ENCODE data around the gene FHIT. TPM values are rescaled to one million over a fixed set of nuclear protein-coding genes. Genes with fewer than 3 reads are reported as not detected.

FHIT gene
- total RNA-seq, 4 donors from 2014 or later = 8.8 to 35.6 (median 12.6) TPM

DNA sequence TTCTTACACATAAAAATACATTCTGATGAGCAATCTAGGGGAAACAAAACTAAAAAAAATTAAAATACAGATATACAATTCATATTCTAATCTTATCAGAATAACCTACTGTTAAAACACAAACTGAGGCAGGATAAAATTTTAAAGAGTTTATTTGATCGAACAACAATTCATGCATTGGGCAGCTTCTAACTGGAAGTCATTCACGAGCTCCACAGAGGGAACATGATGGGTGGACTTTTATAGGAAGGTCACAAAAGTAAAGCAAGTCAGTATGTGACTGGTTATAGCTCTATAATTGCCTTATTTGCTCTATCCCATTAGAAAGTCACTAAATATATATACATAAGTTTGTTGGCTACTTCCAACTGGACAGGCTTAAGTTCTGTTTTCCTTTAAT, 1144.0 kb downstream of the FHIT start:
- H3K9me3 ChIP-seq = no peaks in the 10 kb centered on the region
- H3K4me1 ChIP-seq = no peaks in the 10 kb centered on the region
- H3K4me3 ChIP-seq = no peak overlapping the region
- no peaks in the 10 kb centered on the region for H3K27me3 ChIP-seq
- H3K27ac ChIP-seq = no peak overlapping the region
- DNase-seq (ENCODE audit: low spot score in 2 of 2) = no peak
- 97% methylated on average over 2 of the region's 2 CpGs for whole genome bisulfite sequencing
- H3K36me3 ChIP-seq = no peaks in the 10 kb centered on the region
- TF ChIP-seq POLR2A (IDR thresholded peaks at IDR 0.05) (no peak), EP300 (IDR thresholded peaks at IDR 0.05) (no peak), POLR2AphosphoS5 (IDR thresholded peaks at IDR 0.05) (no peak)
- TF ChIP-seq, protein P1, sequence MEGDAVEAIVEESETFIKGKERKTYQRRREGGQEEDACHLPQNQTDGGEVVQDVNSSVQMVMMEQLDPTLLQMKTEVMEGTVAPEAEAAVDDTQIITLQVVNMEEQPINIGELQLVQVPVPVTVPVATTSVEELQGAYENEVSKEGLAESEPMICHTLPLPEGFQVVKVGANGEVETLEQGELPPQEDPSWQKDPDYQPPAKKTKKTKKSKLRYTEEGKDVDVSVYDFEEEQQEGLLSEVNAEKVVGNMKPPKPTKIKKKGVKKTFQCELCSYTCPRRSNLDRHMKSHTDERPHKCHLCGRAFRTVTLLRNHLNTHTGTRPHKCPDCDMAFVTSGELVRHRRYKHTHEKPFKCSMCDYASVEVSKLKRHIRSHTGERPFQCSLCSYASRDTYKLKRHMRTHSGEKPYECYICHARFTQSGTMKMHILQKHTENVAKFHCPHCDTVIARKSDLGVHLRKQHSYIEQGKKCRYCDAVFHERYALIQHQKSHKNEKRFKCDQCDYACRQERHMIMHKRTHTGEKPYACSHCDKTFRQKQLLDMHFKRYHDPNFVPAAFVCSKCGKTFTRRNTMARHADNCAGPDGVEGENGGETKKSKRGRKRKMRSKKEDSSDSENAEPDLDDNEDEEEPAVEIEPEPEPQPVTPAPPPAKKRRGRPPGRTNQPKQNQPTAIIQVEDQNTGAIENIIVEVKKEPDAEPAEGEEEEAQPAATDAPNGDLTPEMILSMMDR (IDR thresholded peaks at IDR 0.05) = no peak

DNA sequence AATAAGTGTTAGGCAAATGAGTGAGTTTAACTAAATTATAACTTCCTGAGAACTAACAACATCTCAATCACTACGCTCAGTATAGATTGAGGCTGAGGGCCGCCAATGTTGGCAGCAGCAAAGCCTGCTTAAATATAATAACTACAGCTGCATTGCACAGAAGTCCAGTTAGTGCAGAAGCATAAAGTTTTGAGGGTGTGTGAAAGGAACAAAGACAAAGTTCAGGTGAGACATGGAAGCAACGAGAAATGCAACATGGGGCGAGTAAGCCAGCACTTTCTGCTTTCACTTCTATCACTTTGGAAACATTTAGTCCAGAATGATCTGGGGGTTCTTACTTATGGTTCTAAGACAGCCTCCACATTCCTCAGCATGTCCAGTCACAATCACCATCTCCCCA, 1149.1 kb downstream of the FHIT start:
- no peaks in the 10 kb centered on the region for H3K9me3 ChIP-seq
- DNase-seq (ENCODE audit: low spot score in 2 of 2) = no peak
- H3K4me3 ChIP-seq = no peak overlapping the region
- H3K27me3 ChIP-seq = no peaks in the 10 kb centered on the region
- no peaks in the 10 kb centered on the region for H3K4me1 ChIP-seq
- no peaks in the 10 kb centered on the region for H3K36me3 ChIP-seq
- no peak overlapping the region for H3K27ac ChIP-seq
- TF ChIP-seq POLR2A (IDR thresholded peaks at IDR 0.05) (no peak), EP300 (IDR thresholded peaks at IDR 0.05) (no peak), POLR2AphosphoS5 (IDR thresholded peaks at IDR 0.05) (no peak)
- TF ChIP-seq, protein P1 (IDR thresholded peaks at IDR 0.05) = no peak
- WGBS = 95% methylated on average over 4 of the region's 4 CpGs

DNA sequence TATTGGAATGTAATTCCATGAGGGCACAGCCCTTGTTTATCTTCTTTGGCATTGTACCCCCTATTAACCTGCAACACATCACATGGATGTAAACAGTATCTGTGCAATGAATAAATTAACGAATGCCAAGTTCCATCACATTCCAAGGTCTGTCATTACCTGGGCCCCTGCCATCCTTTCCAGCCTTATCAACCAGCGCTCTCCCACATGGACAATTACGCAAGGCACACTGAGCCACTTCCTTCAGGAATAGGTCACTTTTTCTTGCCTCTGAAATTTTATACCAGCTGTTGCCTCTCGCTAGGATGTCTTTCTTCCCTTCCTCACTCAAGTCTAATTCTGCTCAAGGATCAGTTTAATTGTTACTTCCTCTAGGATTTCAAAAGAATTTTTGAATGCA, 1149.6 kb downstream of the FHIT start:
- Histone ChIP-seq H3K27me3 (no peaks in the 10 kb centered on the region), H3K27ac (no peak overlapping the region), H3K36me3 (no peaks in the 10 kb centered on the region), H3K4me3 (no peak overlapping the region), H3K9me3 (no peaks in the 10 kb centered on the region), H3K4me1 (no peaks in the 10 kb centered on the region)
- TF ChIP-seq POLR2AphosphoS5 (IDR thresholded peaks at IDR 0.05) (no peak), POLR2A (IDR thresholded peaks at IDR 0.05) (no peak), EP300 (IDR thresholded peaks at IDR 0.05) (no peak)
- TF ChIP-seq, protein P1 (IDR thresholded peaks at IDR 0.05) = no peak
- 90% methylated on average over 4 of the region's 4 CpGs for WGBS
- DNase-seq (ENCODE audit: low spot score in 2 of 2) = no peak

DNA sequence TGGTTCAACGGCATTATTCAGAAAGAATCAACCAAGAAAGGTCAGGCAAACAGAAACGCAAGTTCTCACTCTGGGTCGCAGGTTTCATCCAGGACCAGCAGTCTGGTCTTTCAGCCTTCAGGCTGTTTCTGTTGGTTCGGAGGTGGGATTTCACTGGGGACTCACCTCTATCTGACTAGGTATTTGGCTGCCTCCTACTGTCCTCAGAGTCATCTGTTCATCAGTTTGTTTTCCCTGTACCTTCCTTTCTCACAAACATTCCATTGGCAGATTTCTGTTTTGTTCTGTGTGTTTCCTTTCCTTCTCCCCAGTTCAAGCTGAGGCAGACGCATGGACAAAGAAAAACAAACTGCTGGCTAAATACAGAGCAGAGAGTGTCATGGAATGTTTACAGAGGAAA, 1154.8 kb downstream of the FHIT start:
- no peak overlapping the region for H3K4me3 ChIP-seq
- 85% methylated on average over 5 of the region's 5 CpGs for WGBS

DNA sequence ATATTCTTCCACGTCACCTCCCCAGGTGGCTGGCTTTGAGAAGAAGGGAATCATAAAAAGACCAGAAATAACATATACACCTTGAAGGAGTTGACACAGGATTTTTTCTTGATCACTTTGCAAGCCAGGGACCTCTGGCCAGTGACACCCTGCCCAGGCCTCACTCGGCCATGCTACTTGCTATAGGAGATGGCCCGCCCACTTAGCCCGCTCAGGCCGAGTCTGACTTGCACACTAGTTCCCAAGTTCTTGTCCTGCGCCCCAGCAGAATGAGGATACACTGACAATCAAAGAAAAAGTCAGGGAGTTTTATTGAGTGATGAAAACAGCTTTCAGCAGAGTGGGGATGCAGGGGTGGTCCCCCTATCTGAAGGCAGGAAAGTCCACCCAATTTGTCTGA, 1155.3 kb downstream of the FHIT start:
- DNase-seq (ENCODE audit: low spot score in 2 of 2) = no peak
- H3K4me1 ChIP-seq = no peaks in the 10 kb centered on the region
- TF ChIP-seq EP300 (IDR thresholded peaks at IDR 0.05) = no peak
- no peaks in the 10 kb centered on the region for H3K27me3 ChIP-seq
- H3K27ac ChIP-seq = no peak overlapping the region
- H3K4me3 ChIP-seq = no peak overlapping the region
- 97% methylated on average over 6 of the region's 6 CpGs for WGBS
- no peaks in the 10 kb centered on the region for H3K9me3 ChIP-seq
- H3K36me3 ChIP-seq = no peaks in the 10 kb centered on the region

More for the DNA sequence above, 1154.8 kb downstream of the FHIT start:
- TF ChIP-seq EP300 (IDR thresholded peaks at IDR 0.05) (no peak), POLR2A (IDR thresholded peaks at IDR 0.05) (no peak), POLR2AphosphoS5 (IDR thresholded peaks at IDR 0.05) (no peak)
- TF ChIP-seq, protein P1 (IDR thresholded peaks at IDR 0.05) = no peak
- Histone ChIP-seq H3K4me1 (no peaks in the 10 kb centered on the region), H3K9me3 (no peaks in the 10 kb centered on the region), H3K27me3 (no peaks in the 10 kb centered on the region), H3K27ac (no peak overlapping the region), H3K36me3 (no peaks in the 10 kb centered on the region)
- DNase-seq (ENCODE audit: low spot score in 2 of 2) = no peak

DNA sequence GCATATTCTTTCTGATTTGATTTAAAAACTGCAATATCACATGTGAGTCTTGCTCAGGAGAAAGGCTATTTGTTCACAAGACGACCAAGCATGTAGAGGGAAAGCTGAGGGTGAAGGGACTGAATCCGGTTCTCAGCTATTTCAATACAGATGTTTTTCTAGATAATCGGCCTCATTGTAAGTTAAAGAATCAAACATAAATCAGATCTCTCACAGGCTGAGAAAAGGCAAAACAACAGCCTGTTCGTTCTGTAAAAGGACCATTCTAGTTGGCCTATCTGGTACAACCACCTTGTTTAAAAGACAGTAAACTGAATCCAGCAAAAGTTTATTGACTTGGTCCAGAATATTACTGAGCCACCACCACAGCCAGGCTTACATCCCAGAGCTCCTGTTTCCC, 1155.7 kb downstream of the FHIT start:
- H3K9me3 ChIP-seq = no peaks in the 10 kb centered on the region
- WGBS = 48% methylated on average over 4 of the region's 4 CpGs

More for the DNA sequence above, 1155.7 kb downstream of the FHIT start:
- H3K27me3 ChIP-seq = no peaks in the 10 kb centered on the region
- H3K4me3 ChIP-seq = no peak overlapping the region
- no peak overlapping the region for H3K27ac ChIP-seq
- no peak for DNase-seq (ENCODE audit: low spot score in 2 of 2)
- no peaks in the 10 kb centered on the region for H3K4me1 ChIP-seq
- H3K36me3 ChIP-seq = no peaks in the 10 kb centered on the region
- no peak for TF ChIP-seq EP300 (IDR thresholded peaks at IDR 0.05)
- TF ChIP-seq, protein P1 (IDR thresholded peaks at IDR 0.05) = no peak
- no peak for TF ChIP-seq POLR2AphosphoS5 (IDR thresholded peaks at IDR 0.05)
- no peak for TF ChIP-seq POLR2A (IDR thresholded peaks at IDR 0.05)

All from suprapubic skin (tissue), 4 donors.